Activated naive CD4-positive, alpha-beta T cell treated with anti-CD3 and anti-CD28 coated beads, Interleukin-2, amount 10 ng/mL, durations not matched to agents 5 hours and 36 hours (primary cell): ENCODE measurements around the gene ASAP2. TPM values are rescaled to one million over a fixed set of nuclear protein-coding genes. Genes with fewer than 3 reads are reported as not detected.

Source experiments
- total RNA-seq, 2 experiments: library from RNA; stranded (reverse); gene quantifications; one replicate each; pipeline ENCODE4 v1.2.3, GENCODE V29; 2021

The ASAP2 gene
- total RNA-seq: under 1 TPM; 0.15 to 0.34 TPM

DNA sequence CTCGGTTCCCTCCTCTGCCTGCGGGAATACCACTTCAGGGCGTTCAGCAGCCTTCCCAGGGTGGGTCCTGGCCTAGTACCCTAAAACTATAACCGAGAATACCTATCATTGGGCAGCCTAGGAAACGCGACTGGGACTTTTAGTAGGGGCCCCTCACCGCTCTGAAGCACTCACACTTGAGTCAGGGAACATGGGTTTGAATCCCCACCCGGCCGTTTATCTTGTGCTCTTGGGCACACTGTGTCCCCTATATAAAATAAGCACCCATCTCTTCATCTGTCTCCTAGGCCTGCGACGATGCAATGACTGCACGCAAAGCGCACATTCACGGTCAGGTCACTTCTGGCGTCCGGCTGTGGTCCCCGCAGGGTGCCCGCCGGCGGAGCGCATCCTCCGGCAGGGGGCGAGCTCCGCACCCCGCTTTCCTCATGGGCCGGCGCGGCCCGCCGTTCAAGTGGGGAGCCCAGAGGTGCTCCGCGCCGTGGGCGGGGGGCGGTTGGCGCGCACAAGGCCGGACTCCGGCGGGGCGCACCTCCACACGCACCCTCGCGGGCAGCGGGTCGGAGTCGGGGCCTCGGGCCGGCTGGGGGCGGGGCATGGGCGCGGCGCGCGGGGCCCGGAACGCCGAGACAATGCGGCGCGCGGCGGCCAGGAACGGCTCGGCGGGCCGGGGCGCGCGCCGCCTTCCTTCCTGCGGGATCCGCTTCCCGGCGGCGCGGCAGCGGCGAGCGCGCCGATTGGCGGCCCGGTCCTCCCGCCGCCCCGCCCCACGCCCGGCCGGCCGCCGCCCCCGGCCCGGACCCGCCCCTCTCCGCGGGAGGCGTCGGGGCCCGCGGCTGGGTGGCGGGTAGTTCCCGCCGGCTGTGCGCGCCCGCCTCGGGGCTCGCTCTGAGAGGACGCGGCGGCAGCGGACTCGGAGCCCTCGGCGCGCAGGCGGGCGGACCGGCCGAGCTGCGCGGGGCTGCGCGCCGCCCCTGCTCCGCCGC is at the start of gene ASAP2:
Gene ASAP2, plus strand, starts transcription at position 850 of the 986 bp plus-strand sequence. CDS start 293 bp downstream, outside the sequence.

DNA sequence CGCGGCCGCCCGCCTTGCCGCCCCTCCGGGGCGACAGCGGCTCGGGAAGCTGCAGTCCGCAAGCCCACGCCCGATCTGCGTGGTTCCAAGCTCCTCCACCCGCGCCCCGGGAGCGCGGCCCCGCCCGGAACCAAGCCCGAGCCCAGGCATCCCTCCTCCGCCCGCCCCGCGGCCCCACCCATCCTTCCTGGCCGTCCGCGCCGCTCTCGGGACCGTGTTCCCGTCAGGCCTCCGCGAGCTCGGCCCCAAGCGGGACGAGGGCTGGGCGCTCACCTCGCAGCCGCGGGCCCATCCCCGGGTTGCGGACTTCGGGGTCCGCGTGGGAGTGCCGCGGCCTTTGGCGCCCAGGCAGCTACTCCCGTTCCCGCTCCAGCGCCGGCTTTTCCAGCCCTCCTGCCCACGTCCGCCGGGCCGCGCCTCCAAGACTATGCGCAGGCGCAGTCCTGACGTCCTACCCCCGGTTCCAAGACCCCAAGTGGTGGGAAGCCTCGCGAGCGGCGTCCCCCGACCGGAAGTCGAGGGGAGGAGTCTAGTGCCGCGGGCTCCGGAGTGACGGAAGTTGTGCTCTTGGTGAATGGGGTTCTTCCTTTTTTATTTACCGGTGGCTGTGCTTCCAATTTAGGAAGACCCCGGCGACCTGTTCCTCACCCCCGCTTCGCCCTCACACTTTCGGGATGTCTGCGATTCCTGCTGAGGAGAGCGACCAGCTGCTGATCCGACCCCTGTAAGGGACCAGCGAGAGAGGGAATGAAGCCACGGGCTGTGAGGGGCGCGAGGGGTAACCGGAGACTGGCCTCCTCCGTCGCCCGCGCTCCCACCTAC is 216.7 kb downstream of the ASAP2 start, which contains the start of the genes CPSF3 and ITGB1BP1:
Gene CPSF3, plus strand, starts transcription at position 555 of the 822 bp plus-strand sequence. Its CDS starts 120 bp downstream, at position 675.
Gene ITGB1BP1, minus strand, starts transcription at position 429 of the 822 bp plus-strand sequence. CDS start 4,831 bp downstream, outside the sequence.

Other genes starting within 250 kb of the ASAP2 start
- 1 to 10 TPM; 3.2 to 4.2 TPM for gene MBOAT2, start 203.1 kb upstream of the ASAP2 start, total RNA-seq
- gene ITGB1BP1, start 216.7 kb downstream of the ASAP2 start, total RNA-seq: 10 to 100 TPM; 95.3 to 96.1 TPM
- gene CPSF3, start 216.8 kb downstream of the ASAP2 start, total RNA-seq: 10 to 100 TPM; 41.7 to 44.0 TPM